ENCODE data around the gene HS3ST5. TPM values are rescaled to one million over a fixed set of nuclear protein-coding genes. Genes with fewer than 3 reads are reported as not detected.

Gene HS3ST5
- total RNA-seq, 4 donors from 2014 or later: not detected

DNA sequence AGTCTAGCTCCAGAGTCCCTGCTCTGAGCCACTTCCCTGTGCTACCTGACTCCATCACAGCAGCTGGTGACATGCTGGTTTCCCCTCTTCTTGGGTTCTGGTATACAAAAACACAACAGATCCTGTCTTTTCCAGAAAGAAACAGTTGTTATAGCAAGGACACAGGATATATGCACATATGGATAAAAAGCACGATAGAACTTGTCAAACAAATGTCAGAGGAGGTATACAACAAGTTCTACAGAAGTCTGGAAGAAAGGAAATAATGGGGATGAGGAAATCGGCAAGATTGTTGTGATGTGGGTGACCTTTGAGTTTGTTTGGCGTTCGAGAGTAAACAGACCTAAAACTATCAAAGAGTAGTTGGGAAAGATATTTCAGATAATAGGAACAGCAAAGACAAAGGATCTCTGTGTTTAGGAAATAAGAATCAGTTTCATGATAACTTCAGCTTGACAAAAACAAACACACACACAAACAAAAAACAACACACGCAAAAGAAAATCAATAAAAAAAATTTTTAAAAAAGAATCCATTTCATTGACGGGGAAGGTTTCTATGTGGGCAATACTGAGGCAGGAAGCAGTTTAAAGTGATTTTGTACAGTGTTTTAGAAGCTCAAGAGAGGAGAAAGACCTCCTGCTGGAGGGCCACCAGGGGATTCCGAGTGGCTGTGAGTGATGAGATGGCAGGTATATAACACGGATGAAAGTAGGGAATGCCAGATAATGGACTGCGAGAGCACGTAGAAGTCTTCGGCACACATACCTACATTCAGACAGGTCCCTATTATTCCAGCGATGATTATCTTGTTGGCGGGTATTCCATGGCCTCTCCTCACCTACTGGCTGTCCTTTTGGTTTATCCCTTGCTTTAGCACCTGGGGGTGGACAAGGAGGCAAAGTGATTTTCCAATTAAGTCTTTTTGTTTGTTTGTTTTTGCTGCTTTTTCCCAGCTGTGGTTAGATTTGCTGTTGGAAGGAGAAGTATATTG lies 174.9 kb downstream of the HS3ST5 start:
- DNase-seq (ENCODE audit: low spot score) (no peak), ATAC-seq (ENCODE audit: low FRiP score) (no peak)
- TF ChIP-seq, protein P1, sequence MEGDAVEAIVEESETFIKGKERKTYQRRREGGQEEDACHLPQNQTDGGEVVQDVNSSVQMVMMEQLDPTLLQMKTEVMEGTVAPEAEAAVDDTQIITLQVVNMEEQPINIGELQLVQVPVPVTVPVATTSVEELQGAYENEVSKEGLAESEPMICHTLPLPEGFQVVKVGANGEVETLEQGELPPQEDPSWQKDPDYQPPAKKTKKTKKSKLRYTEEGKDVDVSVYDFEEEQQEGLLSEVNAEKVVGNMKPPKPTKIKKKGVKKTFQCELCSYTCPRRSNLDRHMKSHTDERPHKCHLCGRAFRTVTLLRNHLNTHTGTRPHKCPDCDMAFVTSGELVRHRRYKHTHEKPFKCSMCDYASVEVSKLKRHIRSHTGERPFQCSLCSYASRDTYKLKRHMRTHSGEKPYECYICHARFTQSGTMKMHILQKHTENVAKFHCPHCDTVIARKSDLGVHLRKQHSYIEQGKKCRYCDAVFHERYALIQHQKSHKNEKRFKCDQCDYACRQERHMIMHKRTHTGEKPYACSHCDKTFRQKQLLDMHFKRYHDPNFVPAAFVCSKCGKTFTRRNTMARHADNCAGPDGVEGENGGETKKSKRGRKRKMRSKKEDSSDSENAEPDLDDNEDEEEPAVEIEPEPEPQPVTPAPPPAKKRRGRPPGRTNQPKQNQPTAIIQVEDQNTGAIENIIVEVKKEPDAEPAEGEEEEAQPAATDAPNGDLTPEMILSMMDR (IDR thresholded peaks at IDR 0.05): no peak

DNA sequence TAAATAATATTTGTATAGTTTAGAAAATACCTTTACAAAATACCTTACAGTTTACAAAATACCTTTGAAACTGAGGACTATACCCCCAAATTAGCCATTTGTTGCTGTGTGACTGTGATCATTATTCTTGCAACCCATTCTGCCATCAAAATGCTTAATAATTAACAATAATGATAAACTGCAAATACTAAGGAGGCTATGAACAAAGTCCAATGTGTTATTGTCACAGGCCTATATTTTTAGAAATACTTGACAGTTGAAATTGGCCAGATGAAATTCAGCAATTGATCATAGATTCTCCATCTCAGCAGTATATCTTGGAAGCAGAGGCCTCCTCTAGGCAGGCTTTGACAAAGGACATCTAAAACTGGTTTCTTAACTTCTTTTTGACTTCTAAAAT lies 178.6 kb downstream of the HS3ST5 start:
- ATAC-seq (ENCODE audit: low FRiP score) (no peak), DNase-seq (ENCODE audit: low spot score) (no peak)
- TF ChIP-seq, protein P1 (IDR thresholded peaks at IDR 0.05): no peak

DNA sequence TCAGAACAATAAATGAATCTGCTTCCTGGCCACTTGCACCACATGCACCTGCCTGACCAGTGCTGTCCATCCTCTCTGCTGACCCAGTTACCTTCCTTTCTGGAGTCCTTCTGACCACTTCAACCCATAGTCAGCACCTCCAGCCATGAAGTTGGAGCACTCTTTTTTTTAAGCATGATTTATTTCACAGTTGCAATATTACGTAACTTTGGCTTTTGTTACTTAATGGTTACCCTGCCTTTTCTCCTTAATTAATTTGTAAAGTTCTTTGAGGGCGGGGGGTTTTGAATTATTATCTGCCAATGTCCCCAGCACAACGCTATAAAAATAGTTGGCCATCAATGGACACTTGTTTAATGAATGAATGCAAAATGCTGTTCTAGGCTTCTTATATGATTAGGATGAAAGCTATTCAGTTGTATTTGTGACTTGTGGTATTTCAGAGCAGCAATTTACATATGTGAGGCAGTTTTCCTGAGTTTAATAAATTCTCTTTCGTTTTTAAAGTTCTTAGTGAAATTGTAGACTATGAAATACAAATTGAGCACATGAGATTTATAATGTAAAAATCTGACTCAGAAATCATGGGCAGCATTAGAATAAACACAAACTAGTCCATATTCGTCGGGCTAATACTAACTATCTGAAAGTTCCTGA lies 180.0 kb downstream of the HS3ST5 start:
- no peak for DNase-seq (ENCODE audit: low spot score)
- ATAC-seq (ENCODE audit: low FRiP score): no peak
- TF ChIP-seq, protein P1 (IDR thresholded peaks at IDR 0.05): no peak

DNA sequence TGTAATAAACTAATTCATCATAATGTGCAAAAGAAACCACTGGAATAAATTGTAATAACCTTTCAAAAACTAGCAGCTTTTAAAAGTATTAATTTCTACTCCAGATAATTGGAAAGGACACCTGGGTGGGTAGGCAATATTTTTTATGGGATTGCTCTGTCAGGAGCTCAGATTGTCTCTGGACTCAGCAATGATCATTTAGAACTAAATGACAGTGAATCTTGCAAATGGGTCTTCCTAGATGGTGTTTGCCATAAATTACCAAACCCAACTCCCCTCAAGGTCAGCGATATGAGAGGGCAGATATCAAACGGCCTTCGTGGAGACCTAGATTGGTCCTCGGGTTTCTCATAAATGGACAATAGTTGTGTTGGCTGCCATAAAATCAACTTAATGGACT lies 181.9 kb downstream of the HS3ST5 start:
- DNase-seq (ENCODE audit: low spot score) (no peak), ATAC-seq (ENCODE audit: low FRiP score) (no peak)
- TF ChIP-seq, protein P1 (IDR thresholded peaks at IDR 0.05): no peak

DNA sequence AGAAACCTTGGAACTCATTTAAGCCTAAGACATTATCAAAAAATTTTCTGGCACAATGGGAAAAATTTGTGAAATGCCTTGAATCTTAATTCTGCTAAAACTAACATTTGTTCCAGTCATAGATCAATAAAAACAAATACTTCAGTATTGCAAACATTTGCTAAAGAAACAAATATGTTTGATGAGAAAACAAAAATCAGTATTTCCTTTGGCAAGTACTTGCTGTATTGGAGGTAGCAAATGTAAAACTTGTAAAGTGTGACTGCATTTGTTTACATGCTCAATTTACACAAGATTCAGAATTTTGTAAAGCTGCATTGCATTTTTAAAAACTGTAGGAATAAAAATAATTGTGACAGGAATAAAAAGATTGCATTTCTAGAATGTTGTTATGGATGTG lies 183.1 kb downstream of the HS3ST5 start:
- DNase-seq (ENCODE audit: low spot score) (no peak), ATAC-seq (ENCODE audit: low FRiP score) (no peak)
- TF ChIP-seq, protein P1 (IDR thresholded peaks at IDR 0.05): no peak

DNA sequence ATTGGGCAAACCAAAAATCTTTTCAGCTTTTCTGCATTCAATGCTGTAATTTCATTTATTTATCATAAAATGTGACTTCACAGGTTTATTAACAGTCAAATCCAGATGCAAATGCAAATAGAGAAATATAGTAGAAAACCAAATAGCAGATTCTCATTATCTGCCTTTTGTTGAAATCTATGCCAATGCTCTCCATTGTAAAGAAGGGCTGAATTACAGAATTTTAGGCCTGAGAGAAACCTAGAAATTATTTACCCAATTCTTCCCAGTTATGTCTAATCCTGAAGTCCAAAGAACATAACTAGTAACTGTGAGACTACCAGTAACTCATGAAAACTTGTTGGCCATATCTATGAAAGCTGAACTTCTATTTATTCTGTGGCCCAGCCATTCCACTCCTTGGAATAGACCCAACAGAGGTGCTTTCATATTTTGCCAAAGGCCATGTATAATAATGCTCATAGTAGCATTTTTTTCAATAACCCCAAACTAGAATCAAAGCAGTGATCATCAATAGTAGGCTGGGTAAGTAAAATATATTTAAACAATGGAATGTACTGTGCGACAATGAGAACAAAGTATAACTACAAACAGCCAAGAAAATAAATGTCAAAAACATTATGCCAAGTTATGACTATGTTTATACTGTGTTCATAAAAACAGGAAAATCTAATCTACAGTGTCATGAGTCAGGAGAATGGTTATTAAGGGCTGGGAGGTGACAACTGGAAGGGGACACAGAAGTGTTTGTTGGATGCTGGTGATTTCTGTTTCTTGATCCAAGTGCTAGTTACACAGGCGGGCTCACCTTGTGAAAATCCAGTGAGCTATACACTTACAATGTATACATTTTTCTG lies 183.8 kb downstream of the HS3ST5 start:
- TF ChIP-seq, protein P1 (IDR thresholded peaks at IDR 0.05): no peak
- DNase-seq (ENCODE audit: low spot score): no peak
- no peak for ATAC-seq (ENCODE audit: low FRiP score)

Data from omental fat pad (tissue), 4 donors.